Hematopoietic multipotent progenitor cell (in vitro differentiated cells): ENCODE measurements around the gene KLF11. TPM values are rescaled to one million over a fixed set of nuclear protein-coding genes. Genes with fewer than 3 reads are reported as not detected.
A peak's percentile ranks its signal among the peaks of the same experiment; 100 is the strongest.

Experiments used
- DNase-seq, 3 donors: peaks; one replicate each; pipeline ENCODE4 v3.0.0-alpha.2; 2011 to 2015; ENCODE audit warnings: low read depth in 2 of 3, low spot score in 2 of 3
- total RNA-seq: library from RNA; depleted of rRNA; stranded (reverse); fragments of >200 nt; gene quantifications from one replicate; pipeline ENCODE4 v1.2.3, GENCODE V29; 2012

Gene KLF11
- total RNA-seq, 1 donor: 13.5 TPM

GRCh38 chr2:10039658-10040410 lies 3.5 kb upstream of the KLF11 start:
- DNase-seq: no peak

DNA sequence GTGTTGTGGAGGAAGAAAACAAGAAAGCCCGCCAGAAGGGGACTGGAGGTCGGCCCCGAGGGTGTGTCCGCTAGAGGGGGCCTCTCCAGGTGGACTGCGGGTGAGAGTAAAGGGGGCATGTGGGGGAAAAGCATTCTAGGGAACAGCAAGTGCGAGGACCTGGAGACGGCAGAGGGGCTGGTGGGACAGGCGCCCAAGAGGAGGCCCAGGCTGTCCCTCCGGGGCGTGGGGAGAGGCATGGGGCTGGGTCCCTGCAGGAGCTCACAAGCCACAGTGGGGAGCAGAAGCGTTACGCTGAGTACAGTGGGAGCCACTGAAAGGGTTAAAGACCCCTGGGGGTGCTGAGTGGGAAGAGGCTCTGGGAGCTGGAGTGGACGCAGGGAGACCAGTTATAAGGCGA lies 1.6 kb upstream of the KLF11 start:
- no peak for DNase-seq

- DNase-seq: peak in 1 of 3 donors; percentile 25
Measured at GRCh38 chr2:10042301-10043161, 819 bp upstream of the KLF11 start.

DNA sequence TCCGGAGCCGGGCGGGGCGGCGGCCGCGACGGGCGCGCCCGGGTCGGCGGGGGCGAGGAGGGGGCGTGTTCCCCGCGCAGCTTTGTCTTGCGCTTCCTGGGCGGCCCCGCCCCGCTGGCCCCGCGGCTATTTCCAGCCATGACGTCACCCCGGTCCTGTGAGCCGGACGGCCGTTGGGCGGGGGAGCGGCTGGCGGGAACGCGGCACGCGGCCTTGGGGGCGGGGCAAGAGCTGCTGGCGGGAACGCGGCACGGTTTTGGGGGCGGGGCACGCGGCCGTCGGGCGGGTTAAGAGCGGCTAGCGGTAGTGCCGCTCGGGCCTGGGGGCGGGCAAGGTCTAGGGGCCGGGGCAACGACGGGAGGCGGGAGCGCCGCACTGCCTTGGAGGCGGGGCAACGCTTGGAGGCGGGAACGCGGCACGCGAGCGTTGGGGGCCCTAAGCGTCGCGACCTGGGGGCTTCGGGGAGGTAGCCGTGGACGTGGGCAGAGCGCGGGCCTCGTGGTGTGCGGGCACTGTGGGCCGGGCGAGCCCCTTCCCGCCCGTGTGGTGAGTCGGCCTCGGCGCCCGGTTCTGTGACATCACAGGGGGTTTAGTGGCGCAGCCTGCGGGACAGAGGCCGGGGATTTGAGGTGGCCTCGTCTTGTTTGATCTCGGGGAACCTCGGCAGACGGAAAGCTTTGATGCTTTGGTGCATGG lies 704 bp downstream of the KLF11 start:
- DNase-seq: peak; percentile 79 to 87 (median 85)

DNA sequence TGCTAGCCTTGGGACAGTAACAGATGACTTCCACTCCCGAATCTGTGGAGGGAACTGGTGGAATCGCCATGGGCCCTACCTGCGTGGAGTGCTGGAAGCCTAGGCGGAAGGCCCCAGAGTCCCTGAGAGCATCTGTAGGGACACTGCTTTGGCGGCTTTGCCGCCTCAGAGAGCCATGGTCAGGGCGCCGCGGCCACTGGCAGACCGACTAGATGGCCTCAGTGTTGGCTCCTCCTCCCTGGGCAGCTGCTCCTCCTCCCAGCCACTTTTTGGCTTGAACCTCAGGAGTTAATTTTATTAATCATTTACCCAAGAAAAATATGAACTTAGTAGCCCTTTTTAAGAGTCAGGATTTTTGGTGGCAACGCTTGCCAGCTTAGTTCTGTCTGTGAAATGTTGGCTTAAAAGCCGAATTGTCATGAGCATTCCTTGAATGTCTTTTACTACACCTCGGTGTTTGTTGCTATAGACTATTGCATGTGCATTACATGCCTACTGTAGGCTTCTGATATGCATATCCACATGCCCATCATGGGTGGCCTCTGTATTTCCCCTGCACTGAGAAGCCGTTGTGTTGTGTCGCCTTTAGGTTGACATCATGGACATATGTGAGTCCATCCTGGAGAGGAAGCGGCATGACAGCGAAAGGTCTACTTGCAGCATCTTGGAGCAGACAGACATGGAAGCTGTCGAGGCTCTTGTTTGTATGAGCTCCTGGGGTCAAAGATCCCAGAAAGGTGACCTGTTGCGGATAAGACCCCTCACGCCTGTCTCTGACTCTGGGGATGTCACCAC lies 2.4 kb downstream of the KLF11 start:
- DNase-seq: no peak

DNA sequence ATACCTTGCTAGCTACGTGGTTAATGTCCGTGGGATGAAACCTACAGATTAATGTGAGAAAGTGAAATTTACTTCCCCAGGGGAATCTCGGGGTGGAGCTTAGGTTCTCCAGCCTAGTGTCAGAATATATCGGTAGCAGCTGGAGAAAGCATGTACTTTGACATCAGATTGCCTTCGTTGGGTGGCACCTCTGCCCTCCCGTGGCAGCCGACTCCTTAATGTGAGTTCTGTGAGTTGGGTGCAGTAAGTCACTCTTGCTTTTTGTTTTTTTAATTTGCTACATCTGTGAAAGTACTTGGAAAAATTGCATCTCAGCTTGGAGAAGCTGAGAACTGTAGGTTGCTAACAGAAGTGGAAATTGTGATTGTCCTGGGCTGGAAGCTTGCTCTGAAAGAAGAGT lies 3.6 kb downstream of the KLF11 start:
- no peak for DNase-seq

GRCh38 chr2:10047616-10048500 lies 4.5 kb downstream of the KLF11 start:
- no peak for DNase-seq

DNA sequence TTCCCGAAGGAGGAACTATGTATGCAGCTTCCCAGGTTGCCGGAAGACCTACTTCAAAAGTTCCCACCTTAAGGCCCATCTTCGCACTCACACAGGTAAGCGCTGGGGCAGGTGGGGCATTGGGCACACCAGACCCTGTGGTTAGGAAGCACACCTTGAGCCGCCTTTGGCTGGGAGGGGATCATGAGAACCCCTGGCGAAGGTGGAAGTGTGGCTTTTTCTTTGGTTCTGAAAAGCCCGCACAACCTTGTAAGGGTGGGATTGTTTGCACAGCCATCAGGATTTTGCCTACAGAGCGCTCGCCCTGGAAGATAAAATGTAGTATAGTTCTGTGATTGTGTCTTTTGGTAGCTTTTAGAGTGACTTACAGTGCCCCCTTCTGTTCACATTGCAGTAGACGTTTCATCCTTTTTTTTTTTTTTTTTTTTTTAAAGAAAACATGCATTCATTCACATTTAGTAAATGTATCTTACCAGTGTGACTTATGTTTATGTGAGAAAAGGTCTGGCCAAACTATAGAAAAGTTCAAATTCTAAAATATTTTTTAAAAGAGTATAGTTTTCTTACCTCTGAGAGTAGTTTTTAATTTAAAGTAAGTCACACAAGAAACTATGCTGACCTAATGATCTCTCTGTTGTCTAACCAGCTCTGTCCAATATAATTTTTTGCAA lies 5.3 kb downstream of the KLF11 start:
- DNase-seq: peak in 2 of 3 donors; percentile 56 to 72

DNA sequence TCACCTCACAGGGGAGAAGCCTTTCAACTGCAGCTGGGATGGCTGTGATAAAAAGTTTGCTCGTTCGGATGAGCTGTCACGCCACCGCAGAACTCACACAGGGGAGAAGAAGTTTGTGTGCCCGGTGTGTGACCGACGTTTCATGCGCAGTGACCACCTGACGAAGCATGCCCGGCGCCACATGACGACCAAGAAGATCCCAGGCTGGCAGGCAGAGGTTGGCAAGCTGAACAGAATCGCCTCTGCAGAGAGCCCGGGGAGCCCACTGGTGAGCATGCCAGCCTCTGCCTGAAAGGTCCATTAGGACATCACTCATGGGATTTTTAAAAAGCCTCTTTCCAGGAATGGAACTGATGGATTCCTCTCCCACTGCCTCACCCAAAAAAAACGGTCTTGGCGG lies 8.9 kb downstream of the KLF11 start:
- no peak for DNase-seq

GRCh38 chr2:10053351-10053750 lies 10.0 kb downstream of the KLF11 start:
- no peak for DNase-seq

- DNase-seq: no peak
Measured at GRCh38 chr2:10054424-10054823, 11.1 kb downstream of the KLF11 start.

DNA sequence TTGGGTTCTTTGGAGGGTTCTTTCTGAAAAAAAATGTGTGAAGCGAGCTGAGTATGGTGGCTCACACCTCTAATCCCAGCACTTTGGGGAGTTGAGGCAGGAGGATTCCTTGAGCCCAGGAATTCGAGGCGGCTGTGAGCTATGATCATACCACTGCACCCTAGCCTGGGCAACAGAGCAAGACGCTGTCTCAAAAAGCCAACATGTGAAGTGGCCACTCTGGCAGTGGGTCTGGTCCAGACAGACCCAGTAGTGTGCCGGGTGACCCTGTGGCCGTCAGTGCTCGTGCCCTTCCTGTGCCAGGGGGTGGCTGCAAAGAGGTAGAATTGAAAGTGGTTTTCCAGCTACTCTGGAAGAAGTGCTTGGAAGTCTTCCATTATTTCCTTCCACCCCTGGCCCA lies 11.6 kb downstream of the KLF11 start:
- DNase-seq: no peak

- no peak for DNase-seq
Measured at GRCh38 chr2:10056439-10056838, 13.1 kb downstream of the KLF11 start.

GRCh38 chr2:10057231-10058107 lies 14.1 kb downstream of the KLF11 start:
- no peak for DNase-seq

- DNase-seq: no peak
Measured at GRCh38 chr2:10058251-10059015, 15.1 kb downstream of the KLF11 start.

GRCh38 chr2:10059016-10059351 lies 15.6 kb downstream of the KLF11 start:
- DNase-seq: no peak

DNA sequence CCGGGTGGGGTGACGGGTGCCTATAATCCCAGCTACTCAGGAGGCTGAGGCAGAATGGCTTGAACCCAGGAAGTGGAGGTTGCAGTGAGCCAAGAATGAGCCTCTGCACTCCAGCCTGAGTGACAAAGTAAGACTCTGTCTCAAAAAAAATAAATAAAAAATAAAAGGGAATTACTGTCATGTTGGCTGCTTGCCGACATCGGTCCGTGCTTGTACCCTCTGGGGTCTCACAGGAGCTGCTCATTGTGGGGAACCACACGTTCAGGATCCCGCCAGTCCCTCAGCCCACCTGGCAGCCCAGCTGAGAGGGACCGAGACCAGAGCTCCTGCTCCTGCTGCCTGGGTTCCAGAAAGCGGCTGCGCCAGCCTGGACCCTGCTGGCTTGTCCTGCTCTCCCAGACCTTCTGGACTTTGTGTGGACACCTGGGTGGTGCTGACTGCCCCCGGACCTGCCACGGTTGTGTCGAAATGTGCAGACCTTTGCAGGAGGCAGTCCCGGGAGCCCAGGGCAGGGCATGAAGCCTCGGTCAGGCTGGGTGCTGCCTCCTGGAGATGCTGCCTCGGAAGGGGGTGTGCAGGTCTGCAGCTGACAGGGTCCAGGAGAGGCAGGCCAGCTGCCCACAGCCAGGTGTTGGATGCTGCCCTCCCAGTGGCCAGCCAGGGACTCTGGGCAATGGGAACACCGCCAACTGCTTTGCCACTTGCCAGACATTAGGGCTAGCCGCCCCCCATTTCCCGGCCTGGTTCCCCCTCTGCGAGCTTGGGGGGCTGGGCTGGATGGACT lies 16.4 kb downstream of the KLF11 start:
- DNase-seq: no peak
